GM23248 (cell line): ENCODE results near the gene DSC1. TPM values are rescaled to one million over a fixed set of nuclear protein-coding genes. Genes with fewer than 3 reads are reported as not detected.

Experiments
- DNase-seq: peaks from one replicate; pipeline ENCODE4 v3.0.0-alpha.2; 2015
- H2AFZ ChIP-seq: fragments of 200-600 bp; sonication (generic); 2 replicates; pipeline ENCODE4 v1.6.1; 2016; ENCODE audit warnings: antibody characterized with exemption
- H3F3A ChIP-seq: fragments of 200-600 bp; sonication (generic); 2 replicates; pipeline ENCODE4 v1.6.1; 2016; ENCODE audit warnings: mild to moderate bottlenecking, antibody characterized with exemption, mixed run types; ENCODE audit not compliant: insufficient read depth
- H3K27ac ChIP-seq: fragments of 200-600 bp; sonication (generic); 2 replicates; pipeline ENCODE4 v1.5.1; 2016; ENCODE audit warnings: mild to moderate bottlenecking
- H3K27me3 ChIP-seq: fragments of 200-600 bp; sonication (generic); replicated peaks from 2 replicates; pipeline ENCODE4 v1.6.1; 2016; ENCODE audit warnings: mild to moderate bottlenecking; ENCODE audit not compliant: insufficient read depth
- H3K36me3 ChIP-seq: fragments of 200-600 bp; sonication (generic); 2 replicates; pipeline ENCODE4 v1.6.1; 2016; ENCODE audit warnings: low read depth, mild to moderate bottlenecking
- H3K4me1 ChIP-seq: fragments of 200-600 bp; sonication (generic); 2 replicates; pipeline ENCODE4 v1.6.1; 2016; ENCODE audit warnings: mild to moderate bottlenecking; ENCODE audit not compliant: insufficient read depth
- H3K4me2 ChIP-seq: fragments of 200-600 bp; sonication (generic); one replicate; pipeline ENCODE4 v1.6.1; 2016; ENCODE audit warnings: mild to moderate bottlenecking; ENCODE audit not compliant: unreplicated experiment
- H3K4me3 ChIP-seq: fragments of 200-600 bp; sonication (generic); 2 replicates; pipeline ENCODE4 v1.5.1; 2016; ENCODE audit warnings: mild to moderate bottlenecking
- H3K79me2 ChIP-seq: fragments of 200-600 bp; sonication (generic); 2 replicates; pipeline ENCODE4 v1.6.1; 2016; ENCODE audit warnings: mild to moderate bottlenecking; ENCODE audit not compliant: insufficient read depth
- H3K9ac ChIP-seq: fragments of 200-600 bp; sonication (generic); 2 replicates; pipeline ENCODE4 v1.6.1; 2016; ENCODE audit warnings: mild to moderate bottlenecking
- H3K9me2 ChIP-seq: fragments of 200-600 bp; sonication (generic); 2 replicates; pipeline ENCODE4 v1.6.1; 2016; ENCODE audit warnings: mixed run types, mild to moderate bottlenecking, moderate library complexity; ENCODE audit not compliant: insufficient read depth
- H3K9me3 ChIP-seq: fragments of 200-600 bp; sonication (generic); one replicate; pipeline ENCODE4 v1.6.1; 2017; ENCODE audit warnings: low read depth
- H4K20me1 ChIP-seq: fragments of 200-600 bp; sonication (generic); 2 replicates; pipeline ENCODE4 v1.6.0; 2016; ENCODE audit not compliant: insufficient read depth
- EZH2 ChIP-seq: fragments of 200-600 bp; sonication (generic); IDR thresholded peaks from 2 replicates; pipeline ENCODE4 v1.6.1; 2018; ENCODE audit warnings: antibody characterized with exemption, mild to moderate bottlenecking; ENCODE audit not compliant: insufficient read depth, poor library complexity, severe bottlenecking
- EZH2phosphoT487 ChIP-seq: fragments of 200-600 bp; sonication (generic); IDR thresholded peaks from 2 replicates; pipeline ENCODE4 v1.6.1; 2018; ENCODE audit warnings: antibody characterized with exemption, moderate library complexity, mild to moderate bottlenecking, low read depth; ENCODE audit not compliant: insufficient read depth
- WGBS, 2 experiments: methylation state at CpG; one replicate each; pipeline ENCODE4 v1.1.6; 2015 to 2017; ENCODE audit warnings: low lambda C conversion rate in 2 of 2, low coverage in 1 of 2; ENCODE audit errors: missing lambda C conversion rate in 2 of 2; 5-methylcytosine and 5-hydroxymethylcytosine counted together
- in situ Hi-C: fragments of 300-500 bp; cut with MboI; formaldehyde crosslinking; loops from 2 replicates; pipeline ENCODE4 v1.15.0; 2020
- polyA plus RNA-seq: library from polyadenylated mRNA; unstranded; fragments of >200 nt; fragmentation: Nextera tagmentation; extraction: Ambion mirVana; gene quantifications from 2 replicates; pipeline ENCODE4 v1.2.1, GENCODE V29; 2016
- total RNA-seq: library from RNA; depleted of rRNA; stranded (reverse); fragments of >200 nt; shearing (Covaris generic); gene quantifications from 2 replicates; pipeline ENCODE4 v1.2.3, GENCODE V29; 2014

The DSC1 gene
- total and polyA plus RNA-seq, 2 experiments from 2014 or later, result not detected

DNA sequence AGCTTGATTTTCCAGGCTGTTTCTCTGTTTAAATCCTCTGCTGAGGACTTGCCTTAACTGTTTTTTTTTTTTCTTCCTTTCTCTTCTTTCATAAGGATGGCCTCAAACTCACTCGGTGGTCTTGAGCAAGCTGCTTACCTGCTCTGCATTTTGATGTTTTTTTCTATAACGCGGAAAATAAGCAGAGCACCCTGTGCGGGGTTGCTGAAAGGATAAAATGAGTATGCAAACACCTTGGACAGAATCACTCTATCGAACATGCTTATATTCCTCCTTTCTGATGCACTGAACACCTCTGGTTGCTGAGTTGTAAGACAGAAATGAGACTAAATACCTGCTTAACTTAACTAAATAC lies 41.1 kb upstream of the DSC1 start:
- H3K4me3 ChIP-seq, result no peak overlapping the region
- no peaks in the 10 kb centered on the region for H3K79me2 ChIP-seq
- TF ChIP-seq EZH2 (no peak), EZH2phosphoT487 (no peak)
- H2AFZ ChIP-seq, result no peak overlapping the region
- H3K4me1 ChIP-seq, result no peaks in the 10 kb centered on the region
- in situ Hi-C loops, result loop anchor here (10.0 kb wide), 1 partner anchor 59 kb away; no protein-coding TSS in a partner anchor
- no peak for DNase-seq
- no peaks in the 10 kb centered on the region for H3K36me3 ChIP-seq
- H3K4me2 ChIP-seq, result no peak overlapping the region
- no peak overlapping the region for H3K9ac ChIP-seq
- H3K27ac ChIP-seq, result no peak overlapping the region
- H3F3A ChIP-seq, result no peaks in the 10 kb centered on the region
- H3K9me3 ChIP-seq, result no peaks in the 10 kb centered on the region
- no peaks in the 10 kb centered on the region for H4K20me1 ChIP-seq
- no peaks in the 10 kb centered on the region for H3K27me3 ChIP-seq
- no peaks in the 10 kb centered on the region for H3K9me2 ChIP-seq
- 33 to 34% methylated on average over 5 of the region's 5 CpGs for WGBS, 2 experiments

GRCh38 chr18:31203096-31203793 lies 40.6 kb upstream of the DSC1 start:
- Histone ChIP-seq H2AFZ (no peak overlapping the region), H3K36me3 (no peaks in the 10 kb centered on the region), H3K9me3 (no peaks in the 10 kb centered on the region), H3K4me3 (no peak overlapping the region), H3K9ac (no peak overlapping the region), H3K4me1 (no peaks in the 10 kb centered on the region), H3K79me2 (no peaks in the 10 kb centered on the region), H3K4me2 (no peak overlapping the region), H3K27me3 (no peaks in the 10 kb centered on the region), H3K9me2 (no peaks in the 10 kb centered on the region), H4K20me1 (no peaks in the 10 kb centered on the region), H3F3A (no peaks in the 10 kb centered on the region), H3K27ac (no peak overlapping the region)
- no peak for TF ChIP-seq EZH2phosphoT487
- TF ChIP-seq EZH2, result no peak
- 28 to 29% methylated on average over 9 of the region's 9 CpGs for WGBS, 2 experiments
- in situ Hi-C loops, result loop anchor here (10.0 kb wide), 1 partner anchor 58 kb away; no protein-coding TSS in a partner anchor
- DNase-seq, result no peak

DNA sequence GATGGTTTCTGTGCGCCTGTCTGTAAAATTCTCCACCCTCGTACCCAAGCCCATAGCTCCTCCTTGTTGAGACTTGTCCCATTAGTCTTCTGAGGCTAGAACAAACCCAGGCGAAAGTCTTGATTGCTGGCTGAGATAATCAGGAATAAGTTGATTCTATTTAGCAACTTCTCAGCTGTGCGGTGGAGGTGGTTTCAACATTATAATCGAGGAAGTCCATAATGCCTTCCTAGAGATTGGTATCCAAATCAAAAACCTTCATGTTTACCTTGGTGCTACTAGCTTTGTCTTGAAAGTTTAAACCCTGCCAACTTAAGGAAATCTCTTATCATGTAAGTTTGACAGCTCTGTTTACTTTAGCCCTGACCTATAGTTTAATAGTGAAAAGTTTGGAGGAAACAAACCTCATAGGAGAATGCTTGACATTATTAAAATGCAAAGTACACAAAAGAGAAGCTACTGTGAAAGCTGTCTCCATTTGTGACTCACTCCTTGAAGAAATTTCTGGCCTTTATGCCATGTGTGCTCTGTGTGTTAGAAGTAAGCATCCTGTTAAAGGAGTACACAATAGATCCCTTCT lies 36.6 kb upstream of the DSC1 start:
- H3K9me2 ChIP-seq, result no peaks in the 10 kb centered on the region
- H3K79me2 ChIP-seq, result no peaks in the 10 kb centered on the region
- H3K4me2 ChIP-seq, result no peak overlapping the region
- TF ChIP-seq EZH2, result no peak
- TF ChIP-seq EZH2phosphoT487, result no peak
- no peaks in the 10 kb centered on the region for H3K36me3 ChIP-seq
- no peak for DNase-seq
- H2AFZ ChIP-seq, result no peak overlapping the region
- H3K4me3 ChIP-seq, result no peak overlapping the region
- no peaks in the 10 kb centered on the region for H3K9me3 ChIP-seq
- no peaks in the 10 kb centered on the region for H3K27me3 ChIP-seq
- in situ Hi-C loops, result no loop called here
- no peaks in the 10 kb centered on the region for H3K4me1 ChIP-seq
- no peak overlapping the region for H3K9ac ChIP-seq
- 17 to 18% methylated on average over 5 of the region's 5 CpGs for WGBS, 2 experiments
- no peaks in the 10 kb centered on the region for H4K20me1 ChIP-seq
- H3F3A ChIP-seq, result no peaks in the 10 kb centered on the region
- no peak overlapping the region for H3K27ac ChIP-seq

GRCh38 chr18:31197676-31198075 lies 35.0 kb upstream of the DSC1 start:
- Histone ChIP-seq H2AFZ (no peak overlapping the region), H3K9me3 (no peaks in the 10 kb centered on the region), H3K4me3 (no peak overlapping the region), H3F3A (no peaks in the 10 kb centered on the region), H3K79me2 (no peaks in the 10 kb centered on the region), H3K9me2 (no peaks in the 10 kb centered on the region), H3K4me1 (no peaks in the 10 kb centered on the region), H3K27ac (no peak overlapping the region), H3K4me2 (no peak overlapping the region), H3K27me3 (no peaks in the 10 kb centered on the region), H3K36me3 (no peaks in the 10 kb centered on the region), H4K20me1 (no peaks in the 10 kb centered on the region), H3K9ac (no peak overlapping the region)
- TF ChIP-seq EZH2phosphoT487, result no peak
- 2 to 3% methylated on average over 2 of the region's 2 CpGs for WGBS, 2 experiments
- no peak for DNase-seq
- in situ Hi-C loops, result no loop called here
